Adrenal gland (tissue), 5 donors: ENCODE data around the gene NPFFR2.

Experiments used
- CTCF ChIP-seq, 6 experiments: fragments of 450-650 bp in 4 of 6; fragments of 200-600 bp in 2 of 6; sonication (generic) in 1 of 6; IDR thresholded peaks; 1 replicate in 5 of 6; 2 replicates in 1 of 6; pipeline versions ENCODE4 v1.5.1 to v1.8.0; 2016 to 2021; ENCODE audit warnings: antibody characterized with exemption in 6 of 6, mild to moderate bottlenecking in 2 of 6, moderate library complexity in 1 of 6
- POLR2A ChIP-seq, 2 donors: fragments of 450-650 bp; IDR thresholded peaks; one replicate each; pipeline ENCODE4 v1.6.1; 2017; ENCODE audit warnings: antibody characterized with exemption in 2 of 2, mild to moderate bottlenecking in 2 of 2, moderate library complexity in 1 of 2
- donor health status: DM: no; HTN: no; CAD: no.

GRCh38 chr4:72055566-72055965 lies 23.8 kb downstream of the NPFFR2 start:
- TF ChIP-seq CTCF (IDR thresholded peaks at IDR 0.05) (no peak), POLR2A (IDR thresholded peaks at IDR 0.05) (no peak)
